Inflammatory macrophage (primary cell): ENCODE data around the gene RRAS2.
"Not testable (repeated sequence)": the region's sequence is repeated elsewhere in the genome, so short reads cannot be mapped to it uniquely, and the experiment has no call there.

ENCODE experiments used
- DNase-seq, 2 donors: peaks; one replicate each; pipeline ENCODE4 v3.0.0-alpha.2; 2020 to 2022

The RRAS2 gene

DNA sequence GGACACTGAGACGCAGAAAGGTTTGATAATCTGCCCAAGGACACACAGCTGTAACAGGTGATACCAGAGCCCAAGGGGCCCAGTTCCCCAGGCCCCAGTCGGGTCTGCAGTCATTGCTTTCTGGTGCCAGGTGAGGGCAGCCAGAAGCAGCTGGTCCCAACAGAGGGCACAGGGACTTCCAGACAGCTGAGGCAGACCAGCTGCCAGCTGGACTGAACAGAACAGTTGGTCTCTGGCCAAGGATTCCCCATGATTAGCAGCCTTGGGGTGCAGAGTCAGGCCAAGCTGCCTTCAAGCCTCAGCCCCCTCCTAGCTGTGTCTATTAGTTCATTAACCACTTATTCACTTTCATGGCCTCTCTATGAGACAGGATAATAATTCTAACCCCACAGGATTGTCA is 105.6 kb downstream of the RRAS2 start:
- no peak for DNase-seq

DNA sequence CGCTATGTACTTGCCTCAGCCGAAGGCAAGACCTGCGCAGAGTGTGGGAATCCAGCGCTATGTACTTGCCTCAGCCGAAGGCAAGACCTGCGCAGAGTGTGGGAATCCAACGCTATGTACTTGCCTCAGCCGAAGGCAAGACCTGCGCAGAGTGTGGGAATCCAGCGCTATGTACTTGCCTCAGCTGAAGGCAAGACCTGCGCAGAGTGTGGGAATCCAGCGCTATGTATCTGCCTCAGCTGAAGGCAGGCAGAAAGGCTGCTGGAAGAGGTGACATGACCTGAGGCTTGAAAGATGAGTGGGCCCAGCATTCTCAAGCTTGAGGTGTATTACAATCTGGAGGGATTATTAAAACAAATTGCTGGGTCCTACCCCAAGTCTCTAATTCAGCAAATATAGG is 106.5 kb downstream of the RRAS2 start:
- DNase-seq, result not testable (repeated sequence)

DNA sequence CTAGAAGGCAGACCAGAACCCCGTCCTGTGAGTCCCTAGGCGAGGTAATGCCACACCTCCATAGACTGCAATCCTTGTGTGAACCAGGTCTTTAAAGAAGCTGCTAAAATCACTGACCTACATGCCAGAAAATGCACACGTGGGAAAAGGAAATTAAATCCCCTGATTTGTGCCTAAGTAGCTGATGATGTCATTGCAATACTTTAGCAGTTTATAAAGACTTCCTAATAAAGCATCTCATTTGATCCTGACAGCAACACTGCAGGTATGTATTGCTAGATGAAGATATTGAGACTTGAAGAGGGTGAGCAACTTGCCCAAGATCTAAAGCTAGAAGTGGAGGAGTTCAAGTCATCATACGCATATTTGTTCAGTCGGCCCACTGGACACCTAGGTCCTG is 107.2 kb downstream of the RRAS2 start:
- DNase-seq, result no peak

DNA sequence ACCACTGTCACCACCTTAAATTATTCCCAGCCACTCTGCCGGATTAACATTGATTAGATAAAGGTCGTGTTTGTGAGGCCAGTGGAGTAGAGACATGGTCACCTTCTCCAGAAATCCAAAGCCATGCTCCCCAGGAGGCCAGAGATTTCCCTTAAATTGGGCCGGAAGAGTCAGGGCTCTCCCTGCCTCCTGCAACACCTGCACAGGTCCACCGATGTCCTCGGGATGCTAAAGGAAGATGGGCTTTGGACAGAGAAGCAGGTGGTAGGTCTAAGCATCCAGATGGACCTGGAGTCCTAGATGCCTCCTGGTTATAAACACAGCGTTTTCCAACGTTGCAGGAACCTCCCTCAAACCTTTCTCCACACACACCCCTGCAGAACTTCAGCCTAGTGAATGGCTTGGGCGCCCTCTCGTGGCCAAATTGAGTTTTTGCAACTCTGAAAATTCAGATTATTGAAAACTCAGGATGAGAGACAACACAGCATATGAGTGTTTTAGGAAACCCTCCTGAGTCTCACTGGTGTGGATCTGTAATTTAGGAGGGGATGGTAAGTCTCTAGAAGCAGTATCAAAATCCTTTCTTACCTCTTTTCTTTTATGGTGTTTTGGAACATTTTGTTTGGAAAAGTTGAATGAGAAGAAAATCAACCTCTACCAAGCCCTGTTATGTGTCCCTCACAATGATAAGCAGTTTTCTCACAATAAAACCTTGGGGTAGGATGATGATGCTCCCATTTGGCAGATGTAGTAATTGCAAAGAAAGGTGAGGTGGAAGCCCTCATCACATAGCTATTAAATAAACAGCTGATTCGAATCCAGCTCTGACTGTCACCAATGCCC is 109.6 kb downstream of the RRAS2 start:
- peak; percentile 66 to 71 for DNase-seq

DNA sequence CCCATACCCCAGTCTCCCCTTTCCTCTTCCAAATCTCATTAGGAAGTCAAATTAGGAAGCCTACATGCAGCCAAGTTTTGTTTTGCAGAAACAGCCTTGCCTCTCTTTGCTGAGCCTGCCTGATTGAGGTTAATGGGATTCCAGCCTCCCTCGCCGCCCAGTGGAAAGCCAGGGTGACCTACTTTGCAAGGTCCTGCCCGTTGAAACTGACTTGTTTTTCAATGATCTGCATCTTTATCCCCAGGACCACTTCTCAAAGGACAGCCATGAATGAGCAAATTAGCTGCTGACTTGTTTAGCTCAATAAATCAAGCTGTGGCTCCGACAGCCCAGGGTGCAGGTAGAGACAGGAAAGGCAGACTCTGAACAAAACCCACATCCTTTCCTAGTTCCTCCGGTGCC is 110.4 kb downstream of the RRAS2 start:
- DNase-seq, result no peak

GRCh38 chr11:14245444-14245843 is 113.5 kb downstream of the RRAS2 start:
- no peak for DNase-seq

- DNase-seq, result no peak
Measured at GRCh38 chr11:14244926-14245325, 114.1 kb downstream of the RRAS2 start.

DNA sequence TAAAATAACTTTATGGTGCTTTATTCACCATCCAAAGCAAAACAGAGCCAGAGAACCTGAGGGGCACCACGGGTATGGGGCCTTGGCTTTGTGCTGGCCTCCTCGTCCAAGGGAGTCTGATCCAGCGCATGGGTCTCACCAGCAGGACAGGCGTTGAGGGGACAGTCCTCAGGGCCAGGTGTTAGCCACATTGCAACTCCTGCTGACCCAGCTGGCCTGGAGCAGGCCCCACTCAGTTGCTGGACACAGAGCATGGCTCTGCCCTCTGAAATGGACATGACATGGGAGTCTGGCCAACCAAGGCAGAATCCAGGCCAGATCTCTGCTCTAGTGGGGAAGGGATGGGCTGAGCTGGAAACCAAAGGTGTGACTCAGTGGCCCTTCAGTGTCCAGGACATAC is 116.2 kb downstream of the RRAS2 start:
- DNase-seq, result no peak

DNA sequence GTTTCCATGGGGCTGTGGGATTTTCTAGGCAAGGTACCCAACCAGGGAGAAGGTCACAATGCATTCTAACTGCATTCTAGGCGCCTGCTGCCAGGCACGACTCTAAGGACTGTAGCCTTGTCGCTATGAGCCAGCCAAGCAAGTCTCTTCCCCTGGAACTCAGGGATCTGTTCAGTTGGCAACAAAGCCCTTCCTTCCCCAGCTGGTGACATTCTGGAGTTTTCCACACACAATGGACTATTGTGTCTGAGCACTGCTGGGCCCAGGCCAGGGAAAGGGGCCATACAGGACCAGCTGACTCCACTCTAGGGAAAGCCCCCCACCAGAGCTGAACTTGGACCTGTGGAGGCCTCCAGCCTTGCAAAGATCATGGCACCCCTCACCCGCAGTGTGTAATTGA is 116.8 kb downstream of the RRAS2 start:
- DNase-seq, result no peak

- no peak for DNase-seq
Measured at GRCh38 chr11:14240951-14241350, 118.0 kb downstream of the RRAS2 start.

DNA sequence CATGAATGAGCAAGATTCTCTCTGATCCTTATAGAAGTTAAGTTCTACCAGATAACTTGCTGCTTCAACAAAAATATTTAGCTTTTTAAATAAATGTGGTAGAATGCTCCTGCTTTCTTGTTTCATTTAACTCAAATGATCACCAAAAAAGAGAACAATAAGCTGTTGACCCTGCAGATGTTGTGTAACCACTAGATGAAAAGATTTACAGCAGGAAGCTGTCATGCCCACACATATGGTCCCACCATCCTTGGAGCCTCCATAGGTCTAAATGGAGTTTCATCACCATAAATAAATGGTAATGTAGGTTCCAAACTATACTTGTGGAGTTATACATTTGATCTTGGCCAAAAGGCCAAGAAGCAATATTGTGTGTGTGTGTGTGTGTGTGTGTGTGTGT is 118.8 kb downstream of the RRAS2 start:
- DNase-seq, result peak; percentile 56 to 58

- peak; percentile 82 to 87 for DNase-seq
Measured at GRCh38 chr11:14237444-14237961, 121.5 kb downstream of the RRAS2 start.

- DNase-seq, result no peak
Measured at GRCh38 chr11:14235701-14236100, 123.3 kb downstream of the RRAS2 start.

DNA sequence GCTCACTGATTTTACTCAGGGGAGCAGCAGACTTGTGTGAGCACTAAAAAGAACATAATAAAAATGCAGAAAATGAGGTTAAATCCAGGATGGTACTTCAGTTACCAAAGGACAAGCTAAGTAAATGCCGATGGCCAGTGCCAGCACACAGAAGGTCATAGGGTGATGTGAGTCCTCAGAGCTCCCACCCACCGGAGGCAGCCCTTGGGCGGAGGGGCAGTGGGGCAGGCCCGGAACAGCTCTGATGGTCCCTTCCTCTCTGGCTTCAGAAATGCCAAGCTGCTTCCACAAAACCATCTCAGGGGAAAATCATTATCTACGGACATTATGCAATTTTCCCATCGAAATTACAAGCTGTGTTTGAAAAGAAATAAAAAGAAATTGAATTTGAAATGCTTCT is 124.5 kb downstream of the RRAS2 start:
- no peak for DNase-seq

- DNase-seq, result no peak
Measured at GRCh38 chr11:14232652-14233051, 126.3 kb downstream of the RRAS2 start.

DNA sequence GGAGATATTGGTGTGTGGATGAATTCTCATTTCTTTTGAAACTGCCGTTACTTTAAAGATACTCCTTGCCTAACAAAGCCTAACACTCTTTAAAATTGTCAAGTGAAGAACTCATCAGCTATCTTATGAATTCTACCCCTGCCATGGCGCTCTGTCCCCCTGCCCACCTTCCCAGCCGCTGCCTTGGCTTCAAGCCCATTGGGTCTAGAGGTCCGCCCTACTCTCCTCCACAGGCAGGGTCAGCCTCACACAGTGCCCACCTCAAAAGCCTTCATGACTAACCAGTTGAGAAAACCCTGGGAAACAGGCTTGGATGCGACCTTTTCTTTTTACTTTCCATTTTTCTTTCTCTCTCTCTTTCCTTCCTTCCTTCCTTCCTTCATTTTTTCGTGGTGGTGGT is 128.6 kb downstream of the RRAS2 start:
- DNase-seq, result no peak

DNA sequence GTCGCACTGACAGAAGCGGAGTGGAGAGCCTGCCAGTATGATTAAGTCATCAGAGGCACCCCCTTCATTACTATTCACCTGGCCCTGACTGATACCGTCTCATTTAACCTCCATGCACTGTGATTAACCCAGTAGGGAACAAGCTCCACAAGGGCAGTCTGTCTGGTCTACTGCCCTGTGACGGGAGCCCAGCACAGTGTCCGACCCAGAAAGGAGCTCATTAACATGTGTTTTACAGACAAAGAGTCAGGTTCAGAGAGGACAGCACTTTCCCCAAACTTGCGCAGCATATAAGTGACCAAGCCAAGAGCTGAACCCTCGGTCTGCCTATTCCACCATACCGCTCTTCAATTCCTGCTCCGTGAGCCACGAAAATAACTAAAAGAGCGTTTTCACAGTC is 129.5 kb downstream of the RRAS2 start:
- no peak for DNase-seq

- peak in 1 of 2 donors; percentile 23 for DNase-seq
Measured at GRCh38 chr11:14228356-14228755, 130.6 kb downstream of the RRAS2 start.
